ENCODE data around the gene TAF13. TPM values are rescaled to one million over a fixed set of nuclear protein-coding genes. Genes with fewer than 3 reads are reported as not detected.

The TAF13 gene
- total and polyA plus RNA-seq, 5 donors from 2014 or later, result 0.89 to 31.3 (median 2.1) TPM

DNA sequence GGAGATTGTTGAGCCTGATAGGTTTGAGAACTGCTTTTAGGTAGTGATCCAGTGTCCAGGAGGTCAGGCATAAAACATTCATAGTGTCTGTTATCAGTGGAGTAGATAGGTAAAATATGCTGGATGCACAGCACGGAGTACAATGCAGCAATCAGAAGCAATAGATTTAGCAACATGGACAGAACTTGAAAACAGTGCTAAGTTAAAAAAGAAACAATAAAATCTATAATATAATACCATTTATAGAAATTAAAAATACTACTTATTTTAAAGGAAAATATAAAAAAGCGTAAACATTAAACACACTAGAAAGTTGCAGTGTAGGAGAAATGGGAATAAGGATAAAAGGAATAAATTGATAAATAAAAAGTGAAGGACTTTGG, 3.4 kb upstream of the TAF13 start:
- DNase-seq (no peak), ATAC-seq (ENCODE audit: low read depth in 2 of 2) (no peak)
- no peaks in the 10 kb centered on the region for H3K9me3 Mint-ChIP-seq
- H3K27ac Mint-ChIP-seq, result no peak overlapping the region
- no peak overlapping the region for H3K27ac ChIP-seq (ENCODE audit: insufficient read depth, low read length, poor library complexity, severe bottlenecking)
- H3K36me3 Mint-ChIP-seq, result no peaks in the 10 kb centered on the region
- H3K36me3 ChIP-seq (ENCODE audit: control insufficient read depth, insufficient read depth, low read length), result no peaks in the 10 kb centered on the region
- peak overlapping the region in 1 of 4 donors; percentile 66 for H3K4me3 Mint-ChIP-seq
- no peaks in the 10 kb centered on the region for H3K9me3 ChIP-seq (ENCODE audit: control insufficient read depth in 2 of 2, low read length in 2 of 2)
- H3K4me1 ChIP-seq (ENCODE audit: control insufficient read depth, insufficient read depth, low read length, poor library complexity, severe bottlenecking), result peaks cover 18% of the 10 kb centered on the region
- no peak overlapping the region for H3K4me3 ChIP-seq (ENCODE audit: low read depth, low read length)
- peaks cover 0 to 20% (median 16%) of the 10 kb centered on the region in 4 donors for H3K4me1 Mint-ChIP-seq
- no peaks in the 10 kb centered on the region for H3K27me3 ChIP-seq (ENCODE audit: control insufficient read depth, insufficient read depth, low read length)
- H3K27me3 Mint-ChIP-seq, result peaks cover 21% of the 10 kb centered on the region

DNA sequence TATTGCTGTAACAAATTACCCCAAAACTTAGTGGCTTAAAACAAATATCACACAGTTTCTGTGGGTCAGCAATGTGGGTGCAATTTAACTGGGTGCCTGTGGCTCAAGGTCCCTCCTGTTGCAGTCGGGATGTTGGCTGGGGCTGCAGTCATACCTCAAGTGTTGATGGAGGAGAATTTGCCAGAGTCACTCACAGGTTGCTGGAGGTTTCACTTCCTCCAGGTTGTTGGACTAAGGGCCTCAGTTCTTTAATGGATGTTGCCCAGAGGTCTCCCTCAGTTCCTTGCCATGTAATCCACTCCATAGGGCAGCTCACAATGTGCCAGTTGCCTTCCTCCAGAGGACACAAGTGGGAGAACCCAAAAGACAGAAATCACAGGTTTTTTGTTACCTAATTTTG, 2.5 kb upstream of the TAF13 start:
- no peaks in the 10 kb centered on the region for H3K27me3 ChIP-seq (ENCODE audit: control insufficient read depth, insufficient read depth, low read length)
- no peaks in the 10 kb centered on the region for H3K36me3 ChIP-seq (ENCODE audit: control insufficient read depth, insufficient read depth, low read length)
- Mint-ChIP-seq H3K36me3 (no peaks in the 10 kb centered on the region), H3K27me3 (peaks cover 21% of the 10 kb centered on the region), H3K9me3 (no peaks in the 10 kb centered on the region), H3K4me1 (peaks cover 0 to 20% (median 17%) of the 10 kb centered on the region in 4 donors), H3K27ac (no peak overlapping the region), H3K4me3 (peak overlapping the region in 1 of 4 donors; percentile 66)
- DNase-seq (no peak), ATAC-seq (ENCODE audit: low read depth in 2 of 2) (no peak)
- no peak overlapping the region for H3K4me3 ChIP-seq (ENCODE audit: low read depth, low read length)
- H3K4me1 ChIP-seq (ENCODE audit: control insufficient read depth, insufficient read depth, low read length, poor library complexity, severe bottlenecking), result peaks cover 18% of the 10 kb centered on the region
- no peaks in the 10 kb centered on the region for H3K9me3 ChIP-seq (ENCODE audit: control insufficient read depth in 2 of 2, low read length in 2 of 2)
- no peak overlapping the region for H3K27ac ChIP-seq (ENCODE audit: insufficient read depth, low read length, poor library complexity, severe bottlenecking)

DNA sequence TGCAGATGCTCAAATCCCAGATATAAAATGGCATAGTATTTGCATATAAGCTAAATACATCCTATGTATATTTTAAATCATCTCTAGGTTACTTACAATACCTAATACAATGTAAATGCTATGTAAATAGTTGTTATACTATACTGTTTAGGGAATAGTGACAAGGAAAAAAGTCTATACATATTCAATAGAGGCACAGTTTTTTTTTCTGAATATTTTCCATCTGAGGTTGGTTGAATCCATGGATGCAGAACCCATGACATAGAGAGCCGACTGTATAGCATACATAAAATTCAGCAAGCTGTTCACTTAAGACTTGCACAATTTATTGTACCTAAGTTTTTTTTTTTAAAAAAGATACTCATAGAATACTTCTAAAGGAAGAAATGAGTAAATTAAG, 6.5 kb downstream of the TAF13 start:
- H3K9me3 ChIP-seq (ENCODE audit: control insufficient read depth in 2 of 2, low read length in 2 of 2), result no peaks in the 10 kb centered on the region
- peaks cover 5 to 11% (median 8%) of the 10 kb centered on the region in 4 donors for H3K4me1 Mint-ChIP-seq
- H3K36me3 ChIP-seq (ENCODE audit: control insufficient read depth, insufficient read depth, low read length), result peaks cover 29% of the 10 kb centered on the region
- no peaks in the 10 kb centered on the region for H3K27me3 ChIP-seq (ENCODE audit: control insufficient read depth, insufficient read depth, low read length)
- H3K4me3 ChIP-seq (ENCODE audit: low read depth, low read length), result no peak overlapping the region
- H3K27ac ChIP-seq (ENCODE audit: insufficient read depth, low read length, poor library complexity, severe bottlenecking), result no peak overlapping the region
- H3K4me1 ChIP-seq (ENCODE audit: control insufficient read depth, insufficient read depth, low read length, poor library complexity, severe bottlenecking), result no peaks in the 10 kb centered on the region
- H3K36me3 Mint-ChIP-seq, result peaks cover 18% of the 10 kb centered on the region
- ATAC-seq (ENCODE audit: low read depth in 2 of 2) (no peak), DNase-seq (no peak)
- H3K27ac Mint-ChIP-seq, result peak overlapping the region in 1 of 3 donors; percentile 53
- no peak overlapping the region for H3K4me3 Mint-ChIP-seq
- no peaks in the 10 kb centered on the region for H3K9me3 Mint-ChIP-seq
- H3K27me3 Mint-ChIP-seq, result no peaks in the 10 kb centered on the region

DNA sequence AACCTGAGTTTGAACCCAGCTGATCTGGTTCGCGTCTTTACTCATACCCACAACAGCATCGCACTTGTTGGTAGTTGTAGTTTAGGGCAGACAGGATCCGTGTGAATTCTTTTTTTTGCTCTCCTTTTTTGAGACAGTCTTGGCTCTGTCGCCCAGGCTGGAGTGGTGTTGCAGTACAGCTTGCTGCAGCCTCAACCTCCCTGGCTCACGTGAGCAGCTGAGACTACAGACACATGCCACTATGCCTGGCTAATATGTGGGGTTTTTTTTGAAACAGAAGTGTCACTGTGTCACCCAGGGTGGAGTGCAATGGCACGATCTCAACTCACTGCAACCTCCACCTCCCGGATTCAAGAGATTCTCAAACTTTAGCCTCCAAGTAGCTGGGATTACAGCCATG, 7.9 kb downstream of the TAF13 start:
- Histone ChIP-seq H3K4me1 (ENCODE audit: control insufficient read depth, insufficient read depth, low read length, poor library complexity, severe bottlenecking) (no peaks in the 10 kb centered on the region), H3K27ac (ENCODE audit: insufficient read depth, low read length, poor library complexity, severe bottlenecking) (no peak overlapping the region), H3K36me3 (ENCODE audit: control insufficient read depth, insufficient read depth, low read length) (peaks cover 37% of the 10 kb centered on the region), H3K9me3 (ENCODE audit: control insufficient read depth in 2 of 2, low read length in 2 of 2) (no peaks in the 10 kb centered on the region), H3K4me3 (ENCODE audit: low read depth, low read length) (no peak overlapping the region), H3K27me3 (ENCODE audit: control insufficient read depth, insufficient read depth, low read length) (no peaks in the 10 kb centered on the region)
- no peaks in the 10 kb centered on the region for H3K27me3 Mint-ChIP-seq
- no peak overlapping the region for H3K4me3 Mint-ChIP-seq
- peaks cover 21% of the 10 kb centered on the region for H3K36me3 Mint-ChIP-seq
- ATAC-seq (ENCODE audit: low read depth in 2 of 2) (no peak), DNase-seq (no peak)
- H3K27ac Mint-ChIP-seq, result no peak overlapping the region
- H3K4me1 Mint-ChIP-seq, result peaks cover 5 to 9% (median 7%) of the 10 kb centered on the region in 4 donors
- H3K9me3 Mint-ChIP-seq, result no peaks in the 10 kb centered on the region

DNA sequence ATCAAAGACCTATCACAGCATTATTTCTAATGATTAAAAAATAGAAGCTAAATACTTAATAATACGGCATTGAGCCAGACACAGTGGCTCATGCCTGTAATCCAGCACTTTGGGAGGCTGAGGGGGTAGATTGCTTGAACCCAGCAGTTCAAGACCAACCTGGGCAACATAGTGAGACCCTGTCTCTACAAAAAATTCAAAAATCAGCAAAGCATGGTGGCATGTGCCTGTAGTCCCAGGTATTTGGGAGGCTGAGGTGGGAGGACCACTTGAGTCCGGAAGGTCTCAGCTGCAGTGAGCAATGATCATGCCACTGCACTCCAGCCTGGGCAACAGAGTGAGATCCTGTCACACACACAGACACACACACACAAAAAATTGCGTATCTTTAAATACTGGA, 10.7 kb downstream of the TAF13 start:
- Histone ChIP-seq H3K4me1 (ENCODE audit: control insufficient read depth, insufficient read depth, low read length, poor library complexity, severe bottlenecking) (no peaks in the 10 kb centered on the region), H3K4me3 (ENCODE audit: low read depth, low read length) (no peak overlapping the region), H3K36me3 (ENCODE audit: control insufficient read depth, insufficient read depth, low read length) (peaks cover 40% of the 10 kb centered on the region), H3K27me3 (ENCODE audit: control insufficient read depth, insufficient read depth, low read length) (no peaks in the 10 kb centered on the region), H3K27ac (ENCODE audit: insufficient read depth, low read length, poor library complexity, severe bottlenecking) (no peak overlapping the region), H3K9me3 (ENCODE audit: control insufficient read depth in 2 of 2, low read length in 2 of 2) (no peaks in the 10 kb centered on the region)
- ATAC-seq (ENCODE audit: low read depth in 2 of 2) (no peak), DNase-seq (no peak)
- Mint-ChIP-seq H3K4me3 (no peak overlapping the region), H3K27ac (no peak overlapping the region), H3K36me3 (peaks cover 14% of the 10 kb centered on the region), H3K27me3 (no peaks in the 10 kb centered on the region), H3K4me1 (peaks cover 0 to 7% (median 3%) of the 10 kb centered on the region in 4 donors), H3K9me3 (no peaks in the 10 kb centered on the region)

DNA sequence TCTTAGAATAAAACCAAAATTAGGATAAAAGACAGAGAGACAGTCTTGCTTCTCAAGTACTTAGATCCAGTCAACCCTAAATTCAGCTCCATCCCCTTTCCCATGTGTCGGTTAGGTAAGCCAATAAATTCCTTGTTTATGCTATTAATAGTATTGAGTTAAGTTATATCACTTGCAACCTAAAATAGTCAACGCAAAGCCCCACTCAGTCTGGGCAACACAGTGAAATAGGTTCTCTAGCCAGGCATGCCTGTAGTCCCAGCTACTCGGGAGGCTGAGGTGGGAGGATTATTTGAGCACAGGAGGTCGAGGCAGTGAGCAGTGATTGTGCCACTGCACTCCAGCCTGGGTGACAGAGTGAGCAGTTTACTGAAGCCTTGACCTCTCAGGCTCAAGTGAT, 14.6 kb downstream of the TAF13 start:
- Histone ChIP-seq H3K4me1 (ENCODE audit: control insufficient read depth, insufficient read depth, low read length, poor library complexity, severe bottlenecking) (no peaks in the 10 kb centered on the region), H3K36me3 (ENCODE audit: control insufficient read depth, insufficient read depth, low read length) (peaks cover 21% of the 10 kb centered on the region), H3K27me3 (ENCODE audit: control insufficient read depth, insufficient read depth, low read length) (no peaks in the 10 kb centered on the region), H3K27ac (ENCODE audit: insufficient read depth, low read length, poor library complexity, severe bottlenecking) (no peak overlapping the region), H3K4me3 (ENCODE audit: low read depth, low read length) (no peak overlapping the region), H3K9me3 (ENCODE audit: control insufficient read depth in 2 of 2, low read length in 2 of 2) (no peaks in the 10 kb centered on the region)
- H3K36me3 Mint-ChIP-seq, result peaks cover 11% of the 10 kb centered on the region
- ATAC-seq (ENCODE audit: low read depth in 2 of 2) (no peak), DNase-seq (no peak)
- H3K9me3 Mint-ChIP-seq, result peaks cover 0 to 1% (median 0%) of the 10 kb centered on the region in 7 donors
- H3K4me3 Mint-ChIP-seq, result no peak overlapping the region
- no peaks in the 10 kb centered on the region for H3K4me1 Mint-ChIP-seq
- H3K27me3 Mint-ChIP-seq, result no peaks in the 10 kb centered on the region
- no peak overlapping the region for H3K27ac Mint-ChIP-seq

DNA sequence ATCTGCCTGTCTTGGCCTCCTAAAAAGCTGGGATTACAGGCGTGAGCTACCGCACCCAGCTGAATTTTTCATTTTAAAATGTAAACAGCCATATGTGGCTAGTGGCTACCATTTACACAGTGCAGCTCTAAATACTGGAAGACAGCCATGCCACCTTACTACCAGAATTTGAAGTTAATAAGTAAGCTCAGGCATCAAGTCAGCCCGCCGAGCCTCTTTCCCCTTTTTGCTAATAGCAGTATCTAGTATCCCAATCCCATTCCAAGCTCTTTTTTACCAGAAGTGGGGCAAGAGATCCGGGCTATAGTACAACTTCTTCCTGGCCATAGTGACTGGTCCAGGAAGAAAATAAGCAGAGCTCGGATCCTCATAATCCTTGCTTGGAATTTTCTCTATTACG, 15.1 kb downstream of the TAF13 start:
- peaks cover 0 to 1% (median 0%) of the 10 kb centered on the region in 7 donors for H3K9me3 Mint-ChIP-seq
- Histone ChIP-seq H3K4me3 (ENCODE audit: low read depth, low read length) (no peak overlapping the region), H3K27ac (ENCODE audit: insufficient read depth, low read length, poor library complexity, severe bottlenecking) (no peak overlapping the region), H3K4me1 (ENCODE audit: control insufficient read depth, insufficient read depth, low read length, poor library complexity, severe bottlenecking) (no peaks in the 10 kb centered on the region), H3K9me3 (ENCODE audit: control insufficient read depth in 2 of 2, low read length in 2 of 2) (no peaks in the 10 kb centered on the region), H3K27me3 (ENCODE audit: control insufficient read depth, insufficient read depth, low read length) (no peaks in the 10 kb centered on the region), H3K36me3 (ENCODE audit: control insufficient read depth, insufficient read depth, low read length) (peaks cover 20% of the 10 kb centered on the region)
- no peak for DNase-seq
- no peaks in the 10 kb centered on the region for H3K4me1 Mint-ChIP-seq
- peaks cover 11% of the 10 kb centered on the region for H3K36me3 Mint-ChIP-seq
- no peak overlapping the region for H3K4me3 Mint-ChIP-seq
- no peak for ATAC-seq (ENCODE audit: low read depth in 2 of 2)
- H3K27ac Mint-ChIP-seq, result no peak overlapping the region
- H3K27me3 Mint-ChIP-seq, result no peaks in the 10 kb centered on the region

DNA sequence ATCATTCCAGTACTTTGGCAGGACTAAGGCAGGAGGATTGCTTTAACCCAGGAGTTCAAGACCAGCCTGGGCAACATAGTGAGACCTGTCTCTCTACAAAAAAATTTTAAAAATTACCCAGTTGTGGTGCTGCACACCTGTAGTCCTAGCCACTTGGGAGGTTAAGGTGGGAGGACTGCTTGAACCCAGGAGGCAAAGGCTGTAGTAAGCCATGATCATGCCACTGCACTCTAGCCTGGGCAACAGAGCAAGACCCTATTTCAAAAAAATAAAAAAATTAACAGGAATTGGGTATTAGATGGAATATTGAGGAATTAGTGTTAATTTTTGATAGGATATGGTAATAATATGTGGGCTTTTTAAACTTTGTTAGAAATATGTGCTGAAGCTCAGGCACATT, 16.8 kb downstream of the TAF13 start:
- Mint-ChIP-seq H3K4me3 (no peak overlapping the region), H3K27me3 (no peaks in the 10 kb centered on the region), H3K36me3 (peaks cover under 1% of the 10 kb centered on the region), H3K9me3 (peaks cover 0 to 1% (median 0%) of the 10 kb centered on the region in 7 donors), H3K4me1 (no peaks in the 10 kb centered on the region), H3K27ac (no peak overlapping the region)
- H3K9me3 ChIP-seq (ENCODE audit: control insufficient read depth in 2 of 2, low read length in 2 of 2), result no peaks in the 10 kb centered on the region
- no peak for DNase-seq
- H3K4me1 ChIP-seq (ENCODE audit: control insufficient read depth, insufficient read depth, low read length, poor library complexity, severe bottlenecking), result no peaks in the 10 kb centered on the region
- H3K4me3 ChIP-seq (ENCODE audit: low read depth, low read length), result no peak overlapping the region
- H3K36me3 ChIP-seq (ENCODE audit: control insufficient read depth, insufficient read depth, low read length), result peaks cover 10% of the 10 kb centered on the region
- no peak overlapping the region for H3K27ac ChIP-seq (ENCODE audit: insufficient read depth, low read length, poor library complexity, severe bottlenecking)
- no peak for ATAC-seq (ENCODE audit: low read depth in 2 of 2)
- H3K27me3 ChIP-seq (ENCODE audit: control insufficient read depth, insufficient read depth, low read length), result no peaks in the 10 kb centered on the region
